ENCODE results near the gene MTHFD1L.

DNA sequence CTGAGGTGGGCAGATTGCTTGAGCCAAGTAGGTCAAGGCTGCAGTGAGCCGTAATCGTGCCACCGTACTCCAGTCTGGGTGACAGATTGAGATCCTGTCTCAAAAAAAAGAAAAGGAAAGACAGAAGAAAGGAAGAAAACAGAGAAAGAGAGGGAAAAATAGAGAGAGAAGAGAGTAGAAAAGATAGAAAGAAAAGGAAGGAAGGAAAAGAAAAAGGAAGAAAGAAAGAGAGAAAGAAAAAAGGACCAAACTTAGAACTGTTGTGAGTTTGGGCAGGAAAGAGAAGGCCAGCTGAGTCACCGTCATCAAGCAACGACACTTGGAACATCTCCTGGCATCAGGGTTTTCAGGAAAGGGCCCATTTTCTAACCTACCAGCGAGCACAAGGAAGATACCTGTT is 278.3 kb downstream of the MTHFD1L start:
- TF ChIP-seq JUN (IDR thresholded peaks at IDR 0.05; ENCODE audit: borderline replicate concordance, insufficient read depth, insufficient read length, low read depth) (no peak), POLR2A (IDR thresholded peaks at IDR 0.05; ENCODE audit: low read depth, low read length) (no peak), MYC (IDR thresholded peaks at IDR 0.05; ENCODE audit: low read depth, low read length) (no peak), EZH2 (IDR thresholded peaks at IDR 0.05; ENCODE audit: borderline replicate concordance, low read depth, low read length, severe bottlenecking) (no peak)
- TF ChIP-seq, protein P1, sequence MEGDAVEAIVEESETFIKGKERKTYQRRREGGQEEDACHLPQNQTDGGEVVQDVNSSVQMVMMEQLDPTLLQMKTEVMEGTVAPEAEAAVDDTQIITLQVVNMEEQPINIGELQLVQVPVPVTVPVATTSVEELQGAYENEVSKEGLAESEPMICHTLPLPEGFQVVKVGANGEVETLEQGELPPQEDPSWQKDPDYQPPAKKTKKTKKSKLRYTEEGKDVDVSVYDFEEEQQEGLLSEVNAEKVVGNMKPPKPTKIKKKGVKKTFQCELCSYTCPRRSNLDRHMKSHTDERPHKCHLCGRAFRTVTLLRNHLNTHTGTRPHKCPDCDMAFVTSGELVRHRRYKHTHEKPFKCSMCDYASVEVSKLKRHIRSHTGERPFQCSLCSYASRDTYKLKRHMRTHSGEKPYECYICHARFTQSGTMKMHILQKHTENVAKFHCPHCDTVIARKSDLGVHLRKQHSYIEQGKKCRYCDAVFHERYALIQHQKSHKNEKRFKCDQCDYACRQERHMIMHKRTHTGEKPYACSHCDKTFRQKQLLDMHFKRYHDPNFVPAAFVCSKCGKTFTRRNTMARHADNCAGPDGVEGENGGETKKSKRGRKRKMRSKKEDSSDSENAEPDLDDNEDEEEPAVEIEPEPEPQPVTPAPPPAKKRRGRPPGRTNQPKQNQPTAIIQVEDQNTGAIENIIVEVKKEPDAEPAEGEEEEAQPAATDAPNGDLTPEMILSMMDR (IDR thresholded peaks at IDR 0.05; ENCODE audit: extremely low read depth in 1 of 2, insufficient read depth in 1 of 2, low read depth in 1 of 2, low read length in 2 of 2), result no peak
